GM18519 (cell line): ENCODE measurements around the gene SEBOX.

Experiments
- ATAC-seq: cut with Tn5 transposase; IDR thresholded peaks from one replicate; pipeline ENCODE4 v1.9.1; 2021; ENCODE audit warnings: mild to moderate bottlenecking, moderate library complexity; ENCODE audit not compliant: unreplicated experiment, low FRiP score

SEBOX gene

GRCh38 chr17:28394337-28395116, 29.5 kb upstream of the SEBOX start:
- ATAC-seq, result no peak

- ATAC-seq, result no peak
Observed at GRCh38 chr17:28392491-28392890, 27.5 kb upstream of the SEBOX start.

GRCh38 chr17:28391401-28391800, 26.4 kb upstream of the SEBOX start:
- ATAC-seq, result no peak

- ATAC-seq, result no peak
Observed at GRCh38 chr17:28390984-28391383, 26.0 kb upstream of the SEBOX start.

GRCh38 chr17:28390563-28390962, 25.6 kb upstream of the SEBOX start:
- no peak for ATAC-seq

- ATAC-seq, result no peak
Observed at GRCh38 chr17:28390141-28390540, 25.1 kb upstream of the SEBOX start.

- no peak for ATAC-seq
Observed at GRCh38 chr17:28388106-28388505, 23.1 kb upstream of the SEBOX start.

- ATAC-seq, result no peak
Observed at GRCh38 chr17:28386391-28386790, 21.4 kb upstream of the SEBOX start.

- no peak for ATAC-seq
Observed at GRCh38 chr17:28385406-28385805, 20.4 kb upstream of the SEBOX start.

GRCh38 chr17:28385037-28385400, 20.0 kb upstream of the SEBOX start:
- ATAC-seq, result no peak

- no peak for ATAC-seq
Observed at GRCh38 chr17:28384281-28385036, 19.5 kb upstream of the SEBOX start.

- no peak for ATAC-seq
Observed at GRCh38 chr17:28381141-28381825, 16.3 kb upstream of the SEBOX start.

- ATAC-seq, result no peak
Observed at GRCh38 chr17:28379814-28380801, 15.1 kb upstream of the SEBOX start.

- ATAC-seq, result no peak
Observed at GRCh38 chr17:28372945-28373274, 7.9 kb upstream of the SEBOX start.

- no peak for ATAC-seq
Observed at GRCh38 chr17:28372203-28372944, 7.4 kb upstream of the SEBOX start.

GRCh38 chr17:28371245-28372202, 6.5 kb upstream of the SEBOX start, which contains the start of gene SARM1:
TSS of gene SARM1 (plus strand) at chr17:28371694. CDS start at chr17:28372033, 339 bp downstream.
- ATAC-seq, result peak; percentile 65

- ATAC-seq, result no peak
Observed at GRCh38 chr17:28370744-28371103, 5.7 kb upstream of the SEBOX start.

- ATAC-seq, result no peak
Observed at GRCh38 chr17:28370035-28370743, 5.2 kb upstream of the SEBOX start, which contains the start of gene VTN. TSS of gene VTN (minus strand) at chr17:28370307. CDS start at chr17:28370203, 104 bp downstream.
